PC-9 (cell line): ENCODE results near the gene NUDT7. TPM values are rescaled to one million over a fixed set of nuclear protein-coding genes. Genes with fewer than 3 reads are reported as not detected.

Source experiments
- BruUV-seq: library from RNA; stranded (reverse); fragments of 400-500 nt; replicated peaks from 2 replicates; lab custom pipeline; 2021; lab: Mats Ljungman, UMichigan
- CTCF ChIA-PET: fragments of 300-600 bp; sonication (Branson Sonifier 250); formaldehyde crosslinking; loops from one replicate; lab custom pipeline; 2022; ENCODE audit warnings: antibody characterized with exemption; lab: Charles Lee
- POLR2A ChIA-PET: fragments of 300-600 bp; sonication (Branson Sonifier 250); formaldehyde crosslinking; loops from one replicate; lab custom pipeline; 2022; ENCODE audit warnings: antibody characterized with exemption; ENCODE audit not compliant: unreplicated experiment; lab: Charles Lee
- DNase-seq, 2 experiments: peaks; one replicate each; pipeline versions ENCODE4 v3.0.0 to v3.0.0-alpha.2; 2015 to 2022; ENCODE audit warnings: mixed read lengths in 1 of 2
- H2AFZ ChIP-seq: fragments of 200-600 bp; sonication (generic); 2 replicates; pipeline ENCODE4 v1.8.1; 2017; ENCODE audit warnings: antibody characterized with exemption
- H3F3A ChIP-seq: fragments of 200-600 bp; sonication (generic); 2 replicates; pipeline ENCODE4 v1.8.1; 2017; ENCODE audit warnings: antibody characterized with exemption, mild to moderate bottlenecking, low read depth; ENCODE audit not compliant: insufficient read depth
- H3K27ac ChIP-seq: fragments of 200-600 bp; sonication (generic); 2 replicates; pipeline ENCODE4 v1.6.1; 2016; ENCODE audit warnings: mixed run types
- H3K27me3 ChIP-seq: fragments of 200-600 bp; sonication (generic); 2 replicates; pipeline ENCODE4 v1.6.1; 2016; ENCODE audit warnings: low read depth, mixed run types; ENCODE audit not compliant: insufficient read depth
- H3K36me3 ChIP-seq: fragments of 200-600 bp; sonication (generic); 2 replicates; pipeline ENCODE4 v1.6.1; 2016; ENCODE audit warnings: low read depth, mixed run types
- H3K4me1 ChIP-seq: fragments of 200-600 bp; sonication (generic); replicated peaks from 2 replicates; pipeline ENCODE4 v1.6.1; 2016; ENCODE audit warnings: mixed run types; ENCODE audit not compliant: insufficient read depth
- H3K4me2 ChIP-seq: fragments of 200-600 bp; sonication (generic); 2 replicates; pipeline ENCODE4 v1.6.1; 2017; ENCODE audit warnings: mixed run types
- H3K4me3 ChIP-seq: fragments of 200-600 bp; sonication (generic); 2 replicates; pipeline ENCODE4 v1.6.1; 2016; ENCODE audit warnings: mixed run types
- H3K79me2 ChIP-seq: fragments of 200-600 bp; sonication (generic); 2 replicates; pipeline ENCODE4 v1.6.1; 2017; ENCODE audit warnings: low read depth, mixed run types
- H3K9me2 ChIP-seq: fragments of 200-600 bp; sonication (generic); 2 replicates; pipeline ENCODE4 v1.8.1; 2017; ENCODE audit warnings: mild to moderate bottlenecking; ENCODE audit not compliant: insufficient read depth
- H3K9me3 ChIP-seq: fragments of 200-600 bp; sonication (generic); 2 replicates; pipeline ENCODE4 v1.8.1; 2016; ENCODE audit warnings: low read depth; ENCODE audit not compliant: insufficient read depth
- H4K20me1 ChIP-seq: fragments of 200-600 bp; sonication (generic); 2 replicates; pipeline ENCODE4 v1.8.1; 2017; ENCODE audit not compliant: insufficient read depth
- CTCF ChIP-seq: fragments of 200-600 bp; sonication (generic); conservative IDR thresholded peaks from 2 replicates; pipeline ENCODE4 v1.6.1; 2017; ENCODE audit warnings: mixed run types, antibody characterized with exemption, mild to moderate bottlenecking, moderate library complexity
- EZH2 ChIP-seq: fragments of 200-600 bp; sonication (generic); IDR thresholded peaks from 2 replicates; pipeline ENCODE4 v1.8.0; 2017; ENCODE audit warnings: antibody characterized with exemption, low read depth
- intact Hi-C: fragments of 100-400 bp; cut with micrococcal nuclease; formaldehyde crosslinking; loops from one replicate; pipeline ENCODE4 v1.10.0; 2022; ENCODE audit not compliant: unreplicated experiment
- total RNA-seq: library from RNA; stranded (reverse); gene quantifications from 2 replicates; pipeline ENCODE4 v1.2.3, GENCODE V29; 2021

Gene NUDT7
- total RNA-seq, 1 experiment from 2014 or later = not detected

- Histone ChIP-seq H3K27ac (no peak overlapping the region), H3K9me3 (no peaks in the 10 kb centered on the region), H3K36me3 (no peaks in the 10 kb centered on the region), H3K4me3 (no peak overlapping the region), H3K79me2 (no peaks in the 10 kb centered on the region), H3F3A (no peaks in the 10 kb centered on the region), H3K9me2 (no peaks in the 10 kb centered on the region), H4K20me1 (no peaks in the 10 kb centered on the region; the same call in 1 of the 2 replicates), H3K27me3 (peaks cover 33% of the 10 kb centered on the region), H2AFZ (no peak overlapping the region), H3K4me1 (no peaks in the 10 kb centered on the region), H3K4me2 (no peak overlapping the region)
- BruUV-seq = no TSS peak
- no peak for TF ChIP-seq EZH2
- no peak for TF ChIP-seq CTCF
- intact Hi-C loops = no loop called here
- POLR2A ChIA-PET = no interaction called here
- CTCF ChIA-PET = no interaction called here
- no peak for DNase-seq
Measured at GRCh38 chr16:77785373-77785764, 63.1 kb downstream of the NUDT7 start.

GRCh38 chr16:77786186-77786847 is 64.0 kb downstream of the NUDT7 start:
- H3F3A ChIP-seq = no peaks in the 10 kb centered on the region
- intact Hi-C loops = no loop called here
- no peaks in the 10 kb centered on the region for H3K79me2 ChIP-seq
- H3K9me3 ChIP-seq = no peaks in the 10 kb centered on the region
- no peaks in the 10 kb centered on the region; the same call in 1 of the 2 replicates for H4K20me1 ChIP-seq
- DNase-seq = no peak
- H2AFZ ChIP-seq = no peak overlapping the region
- H3K4me2 ChIP-seq = no peak overlapping the region
- H3K9me2 ChIP-seq = no peaks in the 10 kb centered on the region
- H3K36me3 ChIP-seq = no peaks in the 10 kb centered on the region
- no TSS peak for BruUV-seq
- no peak overlapping the region for H3K27ac ChIP-seq
- no peaks in the 10 kb centered on the region for H3K4me1 ChIP-seq
- H3K4me3 ChIP-seq = no peak overlapping the region
- TF ChIP-seq CTCF (no peak), EZH2 (no peak)
- CTCF ChIA-PET = no interaction called here
- POLR2A ChIA-PET = no interaction called here
- H3K27me3 ChIP-seq = peaks cover 40% of the 10 kb centered on the region

GRCh38 chr16:77787452-77787851 is 65.1 kb downstream of the NUDT7 start:
- no peaks in the 10 kb centered on the region for H3K9me3 ChIP-seq
- no peaks in the 10 kb centered on the region; the same call in 1 of the 2 replicates for H4K20me1 ChIP-seq
- H3K4me3 ChIP-seq = no peak overlapping the region
- H3K27ac ChIP-seq = no peak overlapping the region
- H3K4me1 ChIP-seq = no peaks in the 10 kb centered on the region
- TF ChIP-seq EZH2 = no peak
- TF ChIP-seq CTCF = no peak
- no peaks in the 10 kb centered on the region for H3K36me3 ChIP-seq
- no peak for DNase-seq
- no TSS peak for BruUV-seq
- no peaks in the 10 kb centered on the region for H3F3A ChIP-seq
- no peak overlapping the region for H3K4me2 ChIP-seq
- H3K79me2 ChIP-seq = no peaks in the 10 kb centered on the region
- POLR2A ChIA-PET = no interaction called here
- intact Hi-C loops = no loop called here
- peaks cover 42% of the 10 kb centered on the region for H3K27me3 ChIP-seq
- no peaks in the 10 kb centered on the region for H3K9me2 ChIP-seq
- no peak overlapping the region for H2AFZ ChIP-seq
- CTCF ChIA-PET = no interaction called here
